HG02938 (cell line): ENCODE results near the gene POU6F1.

Experiments used
- ATAC-seq: cut with Tn5 transposase; IDR thresholded peaks from one replicate; pipeline ENCODE4 v1.9.1; 2021; ENCODE audit warnings: mild to moderate bottlenecking, moderate library complexity; ENCODE audit not compliant: unreplicated experiment

The POU6F1 gene

DNA sequence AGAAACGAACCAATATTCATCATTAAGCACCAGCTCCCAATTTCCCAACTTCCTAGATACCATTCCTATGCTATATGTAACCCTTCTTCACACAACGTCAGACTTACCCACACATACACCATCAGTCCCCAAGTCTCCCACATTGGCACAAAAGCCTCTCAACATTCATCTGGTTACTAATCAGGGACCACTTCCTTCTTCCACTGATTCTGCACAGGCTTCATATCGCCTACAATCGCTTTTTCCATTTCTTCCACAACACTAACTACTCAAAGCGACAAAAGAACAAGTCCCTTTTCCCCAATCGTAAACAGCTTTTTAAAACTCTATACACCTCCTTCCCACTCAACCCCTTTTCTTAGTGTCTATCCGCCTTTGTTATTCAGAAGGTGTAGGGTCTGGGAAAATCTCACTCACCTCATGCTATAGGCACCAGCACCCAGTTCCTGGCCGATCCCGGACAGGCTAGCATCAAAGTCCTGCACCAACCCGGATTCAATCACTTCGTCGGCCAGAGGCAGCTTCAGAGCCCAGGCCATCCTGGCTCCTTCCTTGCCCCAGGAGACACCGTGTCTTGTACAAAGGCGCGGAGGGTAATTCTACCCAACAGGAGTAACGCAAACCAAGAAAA is 45.9 kb downstream of the POU6F1 start:
- no peak for ATAC-seq

- no peak for ATAC-seq
Observed at GRCh38 chr12:51163795-51164194, 54.1 kb downstream of the POU6F1 start.

DNA sequence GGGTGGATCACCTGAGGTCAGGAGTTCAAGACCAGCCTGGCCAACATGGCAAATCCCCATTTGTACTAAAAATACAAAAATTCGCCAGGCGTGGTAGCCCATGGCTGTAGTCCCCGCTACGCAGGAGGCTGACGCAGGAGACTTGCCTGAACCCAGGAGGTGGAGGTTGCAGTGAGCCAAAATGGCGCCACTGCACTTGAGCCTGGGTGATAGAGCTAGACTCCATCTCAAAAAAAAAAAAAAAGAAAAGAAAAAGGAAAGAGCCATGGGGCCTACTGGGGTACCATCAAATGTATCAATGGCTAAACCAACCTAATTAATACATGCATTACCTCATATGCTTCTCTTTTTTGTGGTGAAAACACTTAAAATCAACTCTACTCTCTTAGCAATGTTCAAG is 55.6 kb downstream of the POU6F1 start:
- no peak for ATAC-seq

GRCh38 chr12:51160814-51161459 is 56.9 kb downstream of the POU6F1 start:
- no peak for ATAC-seq

DNA sequence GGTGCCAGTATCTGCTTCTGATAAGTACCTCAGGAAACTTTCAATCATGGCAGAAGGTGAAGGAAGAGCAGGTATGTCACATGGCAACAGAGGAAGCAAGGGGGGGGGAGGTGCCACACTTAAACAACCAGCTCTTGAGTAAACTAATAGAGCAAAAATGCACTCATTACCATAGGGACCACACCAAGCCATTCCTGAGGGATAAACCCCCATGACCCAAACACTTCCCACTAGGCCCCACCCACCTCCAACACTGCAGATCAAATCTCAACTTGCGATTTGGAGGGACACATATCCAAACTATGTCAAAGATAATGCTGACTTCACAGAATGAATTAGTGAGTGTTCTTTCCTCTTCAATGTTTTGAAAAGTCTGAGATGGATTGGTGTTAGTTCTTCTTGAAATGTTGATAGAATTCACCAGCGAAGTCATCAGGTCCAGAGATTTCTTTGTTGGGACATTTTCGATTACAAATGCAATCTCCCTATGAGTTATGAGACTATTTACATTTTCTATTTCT is 61.6 kb downstream of the POU6F1 start:
- ATAC-seq, result no peak

DNA sequence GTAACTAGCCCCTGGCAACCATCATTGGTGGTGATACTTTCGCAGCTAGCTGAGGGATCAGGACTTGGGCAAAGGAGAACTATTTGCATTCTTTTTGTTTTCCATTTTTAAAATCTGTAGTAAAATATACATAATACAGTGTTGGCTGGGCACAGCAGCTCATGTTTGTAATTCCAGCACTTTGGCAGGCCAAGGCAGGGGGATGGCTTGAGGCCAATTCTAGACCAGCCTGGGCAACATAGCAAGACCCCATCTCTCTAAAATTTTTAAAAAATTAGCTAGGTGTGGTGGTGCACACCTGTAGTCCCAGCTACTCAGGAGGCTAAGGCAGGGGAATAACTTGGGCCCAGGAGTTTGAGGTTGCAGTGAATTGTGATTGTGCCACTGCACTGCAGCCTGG is 64.9 kb downstream of the POU6F1 start:
- ATAC-seq, result no peak

GRCh38 chr12:51150777-51151176 is 67.1 kb downstream of the POU6F1 start:
- no peak for ATAC-seq

DNA sequence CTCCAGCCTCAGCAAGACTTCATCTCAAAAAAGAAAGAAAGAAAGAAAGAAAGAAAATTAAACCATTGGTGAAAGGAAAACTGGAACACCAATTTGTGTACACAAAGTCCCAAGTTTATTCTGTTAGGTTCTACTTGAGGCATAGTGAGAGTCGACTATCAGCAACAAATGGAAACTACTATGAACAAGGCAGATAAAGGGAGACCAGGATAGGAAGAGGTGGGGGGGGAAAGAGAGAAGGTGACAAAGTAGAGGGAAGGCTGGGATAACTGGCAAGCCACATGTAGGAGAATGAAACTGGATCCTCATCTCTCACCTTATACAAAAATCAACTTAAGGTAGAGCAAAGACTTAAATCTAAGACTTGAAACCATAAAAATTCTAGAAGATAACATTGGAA is 70.6 kb downstream of the POU6F1 start:
- no peak for ATAC-seq

DNA sequence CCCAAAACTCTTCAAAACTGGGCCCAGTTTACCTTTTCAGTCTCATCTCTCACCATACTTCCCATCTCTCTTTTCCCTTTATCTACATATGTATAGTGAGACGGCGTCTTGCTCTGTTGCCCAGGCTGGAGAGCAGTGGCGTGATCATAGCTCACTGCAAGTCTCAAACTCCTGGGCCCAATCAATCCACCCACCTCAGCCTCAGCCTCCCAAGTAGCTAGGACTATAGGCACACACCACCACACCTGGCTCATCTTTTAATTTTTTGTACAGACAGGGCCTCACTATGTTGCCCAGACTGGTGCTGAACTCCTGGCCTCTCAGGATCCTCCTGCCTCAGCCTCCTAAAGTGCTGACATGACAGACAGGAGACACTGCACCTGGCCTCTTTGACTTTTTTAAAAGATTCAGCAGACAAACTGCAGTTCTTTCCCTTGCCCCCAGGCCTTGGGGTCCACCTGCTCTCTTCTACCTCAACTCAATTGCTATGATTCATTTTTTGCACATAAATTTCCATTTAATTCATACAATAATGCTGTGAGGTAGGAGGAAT is 78.5 kb downstream of the POU6F1 start:
- no peak for ATAC-seq
